ENCODE data around the gene CSRNP3.

DNA sequence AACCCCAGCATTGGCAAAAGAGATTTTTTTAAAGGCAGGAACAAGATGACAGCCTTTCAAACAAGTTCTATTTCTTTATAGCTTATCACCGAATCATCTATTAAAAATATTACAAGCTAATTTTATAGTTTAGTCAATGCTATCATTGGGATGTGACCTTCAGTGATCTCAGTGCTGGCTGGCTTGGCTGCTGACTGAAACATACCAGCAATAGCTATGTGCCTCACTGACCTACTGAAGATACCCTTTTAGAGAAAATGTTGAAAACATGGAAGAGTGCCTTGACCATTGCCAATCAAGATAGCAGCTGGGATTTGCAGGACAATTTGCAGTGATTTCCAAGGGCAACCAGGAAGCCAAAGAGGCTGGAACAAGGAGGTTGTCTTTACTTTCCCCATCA is 44.0 kb downstream of the CSRNP3 start:
- TF ChIP-seq POLR2AphosphoS5 (IDR thresholded peaks at IDR 0.05) = no peak
- TF ChIP-seq, protein P1, sequence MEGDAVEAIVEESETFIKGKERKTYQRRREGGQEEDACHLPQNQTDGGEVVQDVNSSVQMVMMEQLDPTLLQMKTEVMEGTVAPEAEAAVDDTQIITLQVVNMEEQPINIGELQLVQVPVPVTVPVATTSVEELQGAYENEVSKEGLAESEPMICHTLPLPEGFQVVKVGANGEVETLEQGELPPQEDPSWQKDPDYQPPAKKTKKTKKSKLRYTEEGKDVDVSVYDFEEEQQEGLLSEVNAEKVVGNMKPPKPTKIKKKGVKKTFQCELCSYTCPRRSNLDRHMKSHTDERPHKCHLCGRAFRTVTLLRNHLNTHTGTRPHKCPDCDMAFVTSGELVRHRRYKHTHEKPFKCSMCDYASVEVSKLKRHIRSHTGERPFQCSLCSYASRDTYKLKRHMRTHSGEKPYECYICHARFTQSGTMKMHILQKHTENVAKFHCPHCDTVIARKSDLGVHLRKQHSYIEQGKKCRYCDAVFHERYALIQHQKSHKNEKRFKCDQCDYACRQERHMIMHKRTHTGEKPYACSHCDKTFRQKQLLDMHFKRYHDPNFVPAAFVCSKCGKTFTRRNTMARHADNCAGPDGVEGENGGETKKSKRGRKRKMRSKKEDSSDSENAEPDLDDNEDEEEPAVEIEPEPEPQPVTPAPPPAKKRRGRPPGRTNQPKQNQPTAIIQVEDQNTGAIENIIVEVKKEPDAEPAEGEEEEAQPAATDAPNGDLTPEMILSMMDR (IDR thresholded peaks at IDR 0.05) = no peak
- no peak for TF ChIP-seq POLR2A (IDR thresholded peaks at IDR 0.05)
- no peak for TF ChIP-seq EP300 (IDR thresholded peaks at IDR 0.05; ENCODE audit: low read depth)
